Measurements from ENCODE around the gene RGL3. TPM values are rescaled to one million over a fixed set of nuclear protein-coding genes. Genes with fewer than 3 reads are reported as not detected.
A peak's percentile ranks its signal among the peaks of the same experiment; 100 is the strongest.

Gene RGL3
- total RNA-seq, 1 experiment from 2014 or later, result not detected

GRCh38 chr19:11453468-11454341 is 34.6 kb upstream of the RGL3 start:
- intact Hi-C loops (cut with micrococcal nuclease), result no loop called here
- POLR2A ChIA-PET, result no interaction called here

GRCh38 chr19:11452620-11453310 is 33.7 kb upstream of the RGL3 start:
- Mint-ChIP-seq H3K4me1 (ENCODE audit: insufficient read depth, unreplicated experiment) (no peaks in the 10 kb centered on the region), H3K27ac (ENCODE audit: low read depth, unreplicated experiment) (no peak overlapping the region), H3K4me3 (ENCODE audit: unreplicated experiment) (no peak overlapping the region), H3K27me3 (ENCODE audit: insufficient read depth, unreplicated experiment) (no peaks in the 10 kb centered on the region), H3K9me3 (ENCODE audit: unreplicated experiment) (no peaks in the 10 kb centered on the region), H3K36me3 (ENCODE audit: insufficient read depth, unreplicated experiment) (peaks cover 6% of the 10 kb centered on the region)
- no peak for TF ChIP-seq CTCF (IDR thresholded peaks at IDR 0.05; ENCODE audit: unreplicated experiment)
- intact Hi-C loops (cut with micrococcal nuclease), result no loop called here
- POLR2A ChIA-PET, result interaction anchor here (0.6 to 1.3 kb wide), 3 partner anchors 9 to 240 kb away, joined by 3 to 4 read pairs (median 3); no protein-coding TSS in a partner anchor
- CTCF ChIA-PET, result interaction anchor here (0.6 kb wide), 1 partner anchor 66 kb away, joined by 3 read pairs; no protein-coding TSS in a partner anchor
- no TSS peak for BruUV-seq (replicated peaks)
- DNase-seq (ENCODE audit: unreplicated experiment), result no peak

More at GRCh38 chr19:11453468-11454341, 34.6 kb upstream of the RGL3 start:
- no peak for DNase-seq (ENCODE audit: unreplicated experiment)
- peak; percentile 16 for TF ChIP-seq CTCF (IDR thresholded peaks at IDR 0.05; ENCODE audit: unreplicated experiment)
- no peaks in the 10 kb centered on the region for H3K9me3 Mint-ChIP-seq (ENCODE audit: unreplicated experiment)
- H3K36me3 Mint-ChIP-seq (ENCODE audit: insufficient read depth, unreplicated experiment), result peaks cover under 1% of the 10 kb centered on the region
- H3K27ac Mint-ChIP-seq (ENCODE audit: low read depth, unreplicated experiment), result no peak overlapping the region
- no peaks in the 10 kb centered on the region for H3K27me3 Mint-ChIP-seq (ENCODE audit: insufficient read depth, unreplicated experiment)
- H3K4me1 Mint-ChIP-seq (ENCODE audit: insufficient read depth, unreplicated experiment), result no peaks in the 10 kb centered on the region
- no TSS peak for BruUV-seq (replicated peaks)
- no peak overlapping the region for H3K4me3 Mint-ChIP-seq (ENCODE audit: unreplicated experiment)
- CTCF ChIA-PET, result no interaction called here

GRCh38 chr19:11451871-11452619 is 32.9 kb upstream of the RGL3 start:
- no peak overlapping the region for H3K27ac Mint-ChIP-seq (ENCODE audit: low read depth, unreplicated experiment)
- no peak for TF ChIP-seq CTCF (IDR thresholded peaks at IDR 0.05; ENCODE audit: unreplicated experiment)
- H3K36me3 Mint-ChIP-seq (ENCODE audit: insufficient read depth, unreplicated experiment), result peaks cover 6% of the 10 kb centered on the region
- no peaks in the 10 kb centered on the region for H3K27me3 Mint-ChIP-seq (ENCODE audit: insufficient read depth, unreplicated experiment)
- no peaks in the 10 kb centered on the region for H3K9me3 Mint-ChIP-seq (ENCODE audit: unreplicated experiment)
- no peaks in the 10 kb centered on the region for H3K4me1 Mint-ChIP-seq (ENCODE audit: insufficient read depth, unreplicated experiment)
- POLR2A ChIA-PET, result interaction anchor here (0.6 to 1.3 kb wide), 4 partner anchors 8 to 241 kb away, joined by 3 to 4 read pairs (median 3); no protein-coding TSS in a partner anchor
- intact Hi-C loops (cut with micrococcal nuclease), result no loop called here
- H3K4me3 Mint-ChIP-seq (ENCODE audit: unreplicated experiment), result no peak overlapping the region
- BruUV-seq (replicated peaks), result no TSS peak
- no peak for DNase-seq (ENCODE audit: unreplicated experiment)
- CTCF ChIA-PET, result interaction anchor here (0.6 to 0.8 kb wide), 2 partner anchors 13 to 65 kb away, joined by 3 to 4 read pairs; no protein-coding TSS in a partner anchor

All from MCF 10A (cell line).